Fibroblast of lung (primary cell): Measurements from ENCODE around the gene CTNNA2. TPM values are rescaled to one million over a fixed set of nuclear protein-coding genes. Genes with fewer than 3 reads are reported as not detected.

Source experiments
- DNase-seq, 2 donors: peaks; one replicate each; pipeline versions ENCODE4 v3.0.0 to v3.0.0-alpha.2; 2010; ENCODE audit warnings: low read depth in 2 of 2
- H2AFZ ChIP-seq: 2 replicates; pipeline ENCODE4 v1.5.1; 2012; ENCODE audit warnings: low read length, control low read depth, inconsistent platforms
- H3K27ac ChIP-seq: 2 replicates; pipeline ENCODE4 v1.5.1; 2011; ENCODE audit warnings: low read length, control low read depth; ENCODE audit not compliant: insufficient read depth
- H3K27me3 ChIP-seq: 2 replicates; pipeline ENCODE4 v1.5.1; 2011; ENCODE audit warnings: mild to moderate bottlenecking, low read length; ENCODE audit not compliant: control insufficient read depth, insufficient read depth
- H3K36me3 ChIP-seq: 2 replicates; pipeline ENCODE4 v1.5.1; 2011; ENCODE audit warnings: low read length; ENCODE audit not compliant: control insufficient read depth, insufficient read depth
- H3K4me1 ChIP-seq: 2 replicates; pipeline ENCODE4 v1.5.1; 2011; ENCODE audit warnings: low read length; ENCODE audit not compliant: control insufficient read depth, insufficient read depth; ENCODE audit errors: extremely low read depth
- H3K4me2 ChIP-seq: 2 replicates; pipeline ENCODE4 v1.5.1; 2011; ENCODE audit warnings: low read length, control low read depth; ENCODE audit not compliant: insufficient read depth; ENCODE audit errors: extremely low read depth
- H3K4me3 ChIP-seq, 4 experiments: fragments of 200-600 bp in 1 of 4; sonication (generic) in 1 of 4; replicated peaks in 1 of 4; 2 replicates each; pipeline ENCODE4 v1.5.1; 2011 to 2016; ENCODE audit warnings: low read length in 4 of 4, low read depth in 3 of 4, mild to moderate bottlenecking in 3 of 4, control low read depth in 2 of 4, inconsistent platforms in 1 of 4, mixed read lengths in 1 of 4; ENCODE audit not compliant: insufficient read depth in 1 of 4; ENCODE audit errors: control extremely low read depth in 1 of 4
- H3K79me2 ChIP-seq: 2 replicates; pipeline ENCODE4 v1.5.1; 2012; ENCODE audit warnings: mild to moderate bottlenecking, low read length, inconsistent platforms; ENCODE audit not compliant: control insufficient read depth, insufficient read depth
- H3K9ac ChIP-seq: 2 replicates; pipeline ENCODE4 v1.5.1; 2011; ENCODE audit warnings: mild to moderate bottlenecking, low read length, control low read depth; ENCODE audit not compliant: insufficient read depth
- H3K9me3 ChIP-seq: 2 replicates; pipeline ENCODE4 v1.5.1; 2012; ENCODE audit warnings: low read depth, low read length; ENCODE audit not compliant: control insufficient read depth, insufficient read depth
- H4K20me1 ChIP-seq: 2 replicates; pipeline ENCODE4 v1.5.1; 2011; ENCODE audit warnings: low read length; ENCODE audit not compliant: control insufficient read depth, insufficient read depth; ENCODE audit errors: extremely low read depth
- EZH2 ChIP-seq: IDR thresholded peaks from 2 replicates; pipeline ENCODE4 v1.5.1; 2012; ENCODE audit warnings: low read length, control low read depth, mild to moderate bottlenecking; ENCODE audit errors: missing control alignments
- polyA plus RNA-seq, 2 donors: library from polyadenylated mRNA; depleted of rRNA in 1 of 2; stranded (reverse) in 1 of 2; unstranded in 1 of 2; fragments of >200 nt; gene quantifications; 2 replicates each; pipeline ENCODE4 v1.2.1, GENCODE V29; 2011 to 2012; ENCODE audit warnings: missing spikeins in 1 of 2
- total RNA-seq: library from RNA; depleted of rRNA; stranded (reverse); fragments of >200 nt; gene quantifications from 2 replicates; pipeline ENCODE4 v1.2.1, GENCODE V29; 2014
- TF ChIP-seq, protein P1 (sequence below), 2 donors: IDR thresholded peaks in 1 of 2; conservative IDR thresholded peaks in 1 of 2; 1 replicate in 1 of 2; 2 replicates in 1 of 2; pipeline ENCODE4 v1.5.1; 2011 to 2012; ENCODE audit warnings: low read length in 2 of 2, control low read depth in 1 of 2, inconsistent platforms in 1 of 2, low read depth in 1 of 2, mild to moderate bottlenecking in 1 of 2

CTNNA2 gene
- total and polyA plus RNA-seq, 2 donors (not counting 1 experiment from before 2014, with no cell fraction given): not detected

DNA sequence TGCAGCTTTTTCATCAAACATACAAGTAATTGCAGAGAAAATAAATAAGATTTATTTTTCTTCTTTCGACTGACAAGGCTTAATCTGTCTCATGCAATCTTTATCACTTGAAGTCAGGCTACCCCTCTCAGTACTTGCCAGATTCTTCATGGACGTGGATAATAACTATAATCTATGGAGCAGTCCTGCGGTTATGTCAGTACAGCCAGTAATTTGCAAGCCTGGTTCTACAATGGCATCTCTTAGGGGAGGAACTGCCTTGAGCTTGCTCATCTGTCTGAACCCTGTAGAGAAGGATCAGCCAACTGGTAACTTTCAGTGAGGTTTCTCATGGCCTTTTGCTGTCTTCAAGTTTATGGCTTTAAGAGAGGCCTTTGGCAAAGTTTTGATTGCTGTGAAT is 827.2 kb downstream of the CTNNA2 start:
- no peak for TF ChIP-seq EZH2
- TF ChIP-seq, protein P1, sequence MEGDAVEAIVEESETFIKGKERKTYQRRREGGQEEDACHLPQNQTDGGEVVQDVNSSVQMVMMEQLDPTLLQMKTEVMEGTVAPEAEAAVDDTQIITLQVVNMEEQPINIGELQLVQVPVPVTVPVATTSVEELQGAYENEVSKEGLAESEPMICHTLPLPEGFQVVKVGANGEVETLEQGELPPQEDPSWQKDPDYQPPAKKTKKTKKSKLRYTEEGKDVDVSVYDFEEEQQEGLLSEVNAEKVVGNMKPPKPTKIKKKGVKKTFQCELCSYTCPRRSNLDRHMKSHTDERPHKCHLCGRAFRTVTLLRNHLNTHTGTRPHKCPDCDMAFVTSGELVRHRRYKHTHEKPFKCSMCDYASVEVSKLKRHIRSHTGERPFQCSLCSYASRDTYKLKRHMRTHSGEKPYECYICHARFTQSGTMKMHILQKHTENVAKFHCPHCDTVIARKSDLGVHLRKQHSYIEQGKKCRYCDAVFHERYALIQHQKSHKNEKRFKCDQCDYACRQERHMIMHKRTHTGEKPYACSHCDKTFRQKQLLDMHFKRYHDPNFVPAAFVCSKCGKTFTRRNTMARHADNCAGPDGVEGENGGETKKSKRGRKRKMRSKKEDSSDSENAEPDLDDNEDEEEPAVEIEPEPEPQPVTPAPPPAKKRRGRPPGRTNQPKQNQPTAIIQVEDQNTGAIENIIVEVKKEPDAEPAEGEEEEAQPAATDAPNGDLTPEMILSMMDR (conservative IDR thresholded peaks at IDR 0.05 in 1 of 2, IDR thresholded peaks at IDR 0.05 in 1 of 2; ENCODE audit: low read depth in 1 of 2, low read length in 2 of 2): no peak
- no peaks in the 10 kb centered on the region for H3K9me3 ChIP-seq

DNA sequence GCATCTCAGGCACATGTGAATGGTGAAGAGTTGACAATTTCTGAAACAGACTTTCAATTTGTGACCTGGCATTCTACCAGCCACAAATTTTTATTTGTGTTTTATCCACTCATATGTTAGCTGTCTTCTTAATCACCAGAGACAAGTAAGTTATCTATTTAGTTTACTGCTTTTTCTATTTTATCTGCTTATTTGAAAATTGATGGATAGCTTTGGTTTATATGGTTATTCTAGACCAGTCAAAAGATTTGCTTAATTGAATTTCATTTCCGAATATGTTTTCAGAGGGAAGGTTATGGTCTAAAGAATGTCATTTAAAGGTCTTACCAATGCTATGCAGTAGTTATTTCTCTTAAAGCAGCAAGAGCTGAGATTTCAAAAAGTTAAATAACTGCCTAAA is 835.2 kb downstream of the CTNNA2 start:
- no peak for DNase-seq

More for the DNA sequence above, 827.2 kb downstream of the CTNNA2 start:
- H3K79me2 ChIP-seq: no peaks in the 10 kb centered on the region
- H3K4me3 ChIP-seq: no peak overlapping the region
- no peak overlapping the region for H3K9ac ChIP-seq
- no peak overlapping the region for H3K4me2 ChIP-seq
- H3K27me3 ChIP-seq: no peaks in the 10 kb centered on the region
- no peak for DNase-seq
- no peak overlapping the region for H3K27ac ChIP-seq
- H4K20me1 ChIP-seq: no peaks in the 10 kb centered on the region
- no peaks in the 10 kb centered on the region for H3K36me3 ChIP-seq
- no peaks in the 10 kb centered on the region for H3K4me1 ChIP-seq
- no peak overlapping the region for H2AFZ ChIP-seq

DNA sequence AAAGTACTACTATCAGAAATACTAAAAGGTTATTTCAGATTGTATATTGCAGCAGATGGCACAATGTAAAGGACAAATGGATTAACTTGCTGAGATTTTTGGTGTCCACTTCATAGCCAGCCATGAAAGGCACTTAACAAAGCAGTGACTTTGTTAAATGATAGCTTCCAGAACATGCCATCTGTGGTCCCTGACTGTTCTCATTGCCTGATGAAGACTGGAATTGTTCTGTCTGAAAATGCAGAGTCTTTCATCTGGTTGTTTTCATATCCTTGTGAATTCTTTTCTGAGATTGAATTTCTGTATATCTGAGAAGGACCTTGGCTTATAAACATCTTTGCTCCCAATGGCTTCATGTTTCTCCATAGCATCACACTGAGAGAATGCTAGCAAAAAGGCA is 836.1 kb downstream of the CTNNA2 start:
- no peak for TF ChIP-seq EZH2
- TF ChIP-seq, protein P1 (conservative IDR thresholded peaks at IDR 0.05 in 1 of 2, IDR thresholded peaks at IDR 0.05 in 1 of 2; ENCODE audit: low read depth in 1 of 2, low read length in 2 of 2): no peak
- Histone ChIP-seq H3K4me3 (no peak overlapping the region), H3K27ac (no peak overlapping the region), H3K27me3 (no peaks in the 10 kb centered on the region), H3K9me3 (no peaks in the 10 kb centered on the region), H4K20me1 (no peaks in the 10 kb centered on the region), H3K79me2 (no peaks in the 10 kb centered on the region), H3K9ac (no peak overlapping the region), H2AFZ (no peak overlapping the region), H3K4me1 (no peaks in the 10 kb centered on the region), H3K36me3 (no peaks in the 10 kb centered on the region), H3K4me2 (no peak overlapping the region)
- DNase-seq: no peak

More for the DNA sequence above, 835.2 kb downstream of the CTNNA2 start:
- Histone ChIP-seq H3K4me2 (no peak overlapping the region), H3K36me3 (no peaks in the 10 kb centered on the region), H3K27ac (no peak overlapping the region), H3K4me3 (no peak overlapping the region), H4K20me1 (no peaks in the 10 kb centered on the region), H2AFZ (no peak overlapping the region), H3K9ac (no peak overlapping the region), H3K79me2 (no peaks in the 10 kb centered on the region), H3K4me1 (no peaks in the 10 kb centered on the region), H3K9me3 (no peaks in the 10 kb centered on the region), H3K27me3 (no peaks in the 10 kb centered on the region)
- no peak for TF ChIP-seq EZH2
- TF ChIP-seq, protein P1 (conservative IDR thresholded peaks at IDR 0.05 in 1 of 2, IDR thresholded peaks at IDR 0.05 in 1 of 2; ENCODE audit: low read depth in 1 of 2, low read length in 2 of 2): no peak
